ENCODE results near the gene MYO3A. TPM values are rescaled to one million over a fixed set of nuclear protein-coding genes. Genes with fewer than 3 reads are reported as not detected.
"Not testable (repeated sequence)": the region's sequence is repeated elsewhere in the genome, so short reads cannot be mapped to it uniquely, and the experiment has no call there.

The MYO3A gene
- total and polyA plus RNA-seq, 4 donors, result 0.33 TPM; not detected in 2

GRCh38 chr10:26095781-26096180 is 161.8 kb downstream of the MYO3A start:
- Histone ChIP-seq H3K36me3 (ENCODE audit: control insufficient read depth in 4 of 4, insufficient read depth in 3 of 4, low read depth in 1 of 4, low read length in 3 of 4) (no peaks in the 10 kb centered on the region), H3K4me3 (ENCODE audit: low read depth in 1 of 3, low read length in 3 of 3) (no peak overlapping the region), H3K9ac (ENCODE audit: low read depth in 1 of 2, low read length in 2 of 2) (no peak overlapping the region), H3K27me3 (ENCODE audit: control insufficient read depth in 4 of 4, insufficient read depth in 4 of 4, low read length in 3 of 4) (peaks cover 0 to 1% (median 0%) of the 10 kb centered on the region in 4 donors), H3K9me3 (ENCODE audit: control insufficient read depth in 4 of 4, low read length in 3 of 4) (peaks cover 0 to 3% (median 0%) of the 10 kb centered on the region in 4 donors), H3K27ac (ENCODE audit: low read depth in 1 of 2, low read length in 2 of 2) (no peak overlapping the region), H3K4me1 (ENCODE audit: control insufficient read depth in 4 of 4, insufficient read depth in 4 of 4, low read length in 3 of 4) (no peaks in the 10 kb centered on the region)
- TF ChIP-seq HNF4G (IDR thresholded peaks at IDR 0.05) (no peak), HNF4A (conservative IDR thresholded peaks at IDR 0.05) (no peak), GABPA (IDR thresholded peaks at IDR 0.05 in 1 of 2, conservative IDR thresholded peaks at IDR 0.05 in 1 of 2) (no peak), FOXA1 (IDR thresholded peaks at IDR 0.05) (no peak), YY1 (IDR thresholded peaks at IDR 0.05) (no peak), EGR1 (IDR thresholded peaks at IDR 0.05; ENCODE audit: low read depth in 2 of 2) (no peak), FOXA2 (IDR thresholded peaks at IDR 0.05) (no peak), NR2F2 (IDR thresholded peaks at IDR 0.05) (no peak), JUND (IDR thresholded peaks at IDR 0.05) (no peak), RXRA (IDR thresholded peaks at IDR 0.05) (no peak), REST (IDR thresholded peaks at IDR 0.05) (no peak), RAD21 (IDR thresholded peaks at IDR 0.05) (no peak), ZBTB33 (IDR thresholded peaks at IDR 0.05) (no peak), ATF3 (IDR thresholded peaks at IDR 0.05) (no peak), TAF1 (conservative IDR thresholded peaks at IDR 0.05) (no peak)
- TF ChIP-seq, protein P1, sequence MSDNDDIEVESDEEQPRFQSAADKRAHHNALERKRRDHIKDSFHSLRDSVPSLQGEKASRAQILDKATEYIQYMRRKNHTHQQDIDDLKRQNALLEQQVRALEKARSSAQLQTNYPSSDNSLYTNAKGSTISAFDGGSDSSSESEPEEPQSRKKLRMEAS (IDR thresholded peaks at IDR 0.05), result no peak
- TF ChIP-seq, protein P2, sequence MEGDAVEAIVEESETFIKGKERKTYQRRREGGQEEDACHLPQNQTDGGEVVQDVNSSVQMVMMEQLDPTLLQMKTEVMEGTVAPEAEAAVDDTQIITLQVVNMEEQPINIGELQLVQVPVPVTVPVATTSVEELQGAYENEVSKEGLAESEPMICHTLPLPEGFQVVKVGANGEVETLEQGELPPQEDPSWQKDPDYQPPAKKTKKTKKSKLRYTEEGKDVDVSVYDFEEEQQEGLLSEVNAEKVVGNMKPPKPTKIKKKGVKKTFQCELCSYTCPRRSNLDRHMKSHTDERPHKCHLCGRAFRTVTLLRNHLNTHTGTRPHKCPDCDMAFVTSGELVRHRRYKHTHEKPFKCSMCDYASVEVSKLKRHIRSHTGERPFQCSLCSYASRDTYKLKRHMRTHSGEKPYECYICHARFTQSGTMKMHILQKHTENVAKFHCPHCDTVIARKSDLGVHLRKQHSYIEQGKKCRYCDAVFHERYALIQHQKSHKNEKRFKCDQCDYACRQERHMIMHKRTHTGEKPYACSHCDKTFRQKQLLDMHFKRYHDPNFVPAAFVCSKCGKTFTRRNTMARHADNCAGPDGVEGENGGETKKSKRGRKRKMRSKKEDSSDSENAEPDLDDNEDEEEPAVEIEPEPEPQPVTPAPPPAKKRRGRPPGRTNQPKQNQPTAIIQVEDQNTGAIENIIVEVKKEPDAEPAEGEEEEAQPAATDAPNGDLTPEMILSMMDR (IDR thresholded peaks at IDR 0.05; ENCODE audit: low read depth, low read length, missing input control), result no peak
- DNase-seq (ENCODE audit: low spot score), result no peak
- 71% methylated on average over 4 of the region's 4 CpGs for WGBS

GRCh38 chr10:26097549-26097948 is 163.5 kb downstream of the MYO3A start:
- H3K27me3 ChIP-seq (ENCODE audit: control insufficient read depth in 4 of 4, insufficient read depth in 4 of 4, low read length in 3 of 4); DNase-seq (ENCODE audit: low spot score); H3K9ac ChIP-seq (ENCODE audit: low read depth in 1 of 2, low read length in 2 of 2); H3K27ac ChIP-seq (ENCODE audit: low read depth in 1 of 2, low read length in 2 of 2); H3K4me1 ChIP-seq (ENCODE audit: control insufficient read depth in 4 of 4, insufficient read depth in 4 of 4, low read length in 3 of 4); H3K9me3 ChIP-seq (ENCODE audit: control insufficient read depth in 4 of 4, low read length in 3 of 4); H3K36me3 ChIP-seq (ENCODE audit: control insufficient read depth in 4 of 4, insufficient read depth in 3 of 4, low read depth in 1 of 4, low read length in 3 of 4); H3K4me3 ChIP-seq (ENCODE audit: low read depth in 1 of 3, low read length in 3 of 3): not testable (repeated sequence)
- 85% methylated on average over 1 of the region's 1 CpG for WGBS

Measured in liver (tissue), 9 donors.